CD4-positive, alpha-beta T cell treated with Interleukin-2 at 100 ng/mL for 4 hours (primary cell): ENCODE measurements around the gene CERS6.
"Not testable (repeated sequence)": the region's sequence is repeated elsewhere in the genome, so short reads cannot be mapped to it uniquely, and the experiment has no call there.

ENCODE experiments used
- DNase-seq: peaks from one replicate; pipeline ENCODE4 v3.0.0-alpha.2; 2020; ENCODE audit warnings: low spot score

The CERS6 gene

GRCh38 chr2:168468354-168468753 lies 12.3 kb downstream of the CERS6 start:
- no peak for DNase-seq

- no peak for DNase-seq
Measured at GRCh38 chr2:168469281-168469988, 13.4 kb downstream of the CERS6 start.

DNA sequence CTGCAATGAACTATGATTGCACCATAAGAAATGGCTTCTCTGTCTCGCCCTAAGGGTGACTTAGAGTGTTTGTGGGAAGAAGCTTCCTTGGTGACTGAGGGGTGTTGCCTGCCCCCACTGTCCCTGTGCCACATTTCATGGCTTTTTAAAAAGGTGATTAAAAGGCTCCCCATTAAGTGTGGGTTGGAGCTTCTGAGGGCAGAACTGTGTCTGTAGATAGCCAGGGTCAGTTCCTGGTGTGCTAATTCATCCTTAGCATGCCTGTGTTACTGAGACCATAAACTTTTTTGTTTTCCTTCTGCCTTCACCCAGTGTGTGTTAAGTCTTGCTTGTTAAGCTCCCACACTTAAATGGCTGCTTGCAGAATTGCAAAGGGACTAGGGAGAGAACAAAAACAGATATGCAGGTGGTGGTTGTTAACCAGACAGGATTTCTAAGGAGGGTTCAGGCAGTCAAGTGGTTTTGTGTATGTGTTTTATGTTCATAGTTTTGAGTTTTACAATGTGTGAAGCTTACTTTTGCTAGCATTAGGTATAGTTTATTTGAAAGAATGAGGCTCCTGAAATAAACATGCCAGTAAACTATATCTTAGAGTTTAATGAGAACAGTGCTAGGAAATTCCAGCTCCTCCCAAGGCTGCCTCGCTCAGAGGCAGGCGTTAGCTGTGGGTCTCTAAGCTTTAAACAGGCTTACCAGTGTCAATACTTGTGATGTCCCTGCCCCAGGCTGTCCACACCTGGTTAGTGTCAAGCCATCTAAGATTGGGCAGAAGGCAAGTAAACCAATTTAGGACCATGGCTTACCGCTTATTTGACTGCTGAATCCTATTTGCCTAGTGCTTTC lies 14.5 kb downstream of the CERS6 start:
- no peak for DNase-seq

DNA sequence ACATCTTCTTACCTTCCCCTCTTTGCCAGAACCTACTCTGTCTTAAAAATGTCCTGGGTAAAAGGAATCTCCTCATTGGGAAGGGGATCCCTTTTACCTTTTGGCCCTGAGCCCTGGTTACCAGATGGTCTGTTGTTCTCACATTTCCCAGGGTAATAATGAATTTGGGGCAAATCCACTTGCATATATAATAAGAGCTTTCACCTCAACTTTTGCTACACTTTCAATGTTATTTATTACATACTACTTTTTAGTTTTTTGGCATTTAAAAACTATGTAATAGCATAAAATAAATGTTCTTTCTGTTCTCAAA lies 15.0 kb downstream of the CERS6 start:
- no peak for DNase-seq

DNA sequence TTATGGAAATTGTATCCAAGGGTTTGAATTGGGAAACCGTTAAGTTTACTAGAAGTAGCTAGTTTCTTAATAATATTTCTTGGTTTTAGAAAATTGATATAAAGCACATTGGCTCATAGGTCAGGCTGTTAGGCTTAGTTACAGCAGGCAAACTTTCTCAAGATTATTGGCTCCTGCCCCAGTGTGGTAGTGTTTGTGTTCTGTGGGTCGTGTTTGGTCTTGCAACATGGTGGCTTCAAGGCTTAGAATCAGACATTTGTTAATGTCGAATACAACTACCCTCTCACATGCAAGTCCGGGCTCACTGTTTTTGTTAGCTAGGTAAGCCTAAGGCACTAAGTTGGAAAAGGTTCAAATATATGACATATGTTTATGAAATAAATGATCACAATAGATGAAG lies 19.6 kb downstream of the CERS6 start:
- DNase-seq: no peak

DNA sequence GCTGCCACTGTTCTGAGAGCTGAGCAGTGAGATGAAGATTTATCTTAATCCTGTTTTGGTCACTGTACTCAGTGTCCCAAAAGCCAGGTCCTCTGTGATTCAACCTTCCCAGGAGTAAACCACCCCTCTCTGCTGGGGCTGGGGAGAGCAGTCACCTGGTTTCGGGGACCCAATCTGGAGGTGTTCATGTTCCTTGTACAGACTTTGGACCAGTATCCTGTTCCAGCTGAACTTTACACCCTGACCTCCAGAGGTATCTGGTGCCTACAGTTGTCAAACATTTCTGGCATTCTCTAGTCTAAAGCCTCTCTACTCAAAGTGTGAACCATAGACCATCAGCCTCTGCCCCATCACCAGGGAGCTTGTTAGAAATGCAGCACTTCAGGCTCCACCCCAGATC lies 22.1 kb downstream of the CERS6 start:
- no peak for DNase-seq

DNA sequence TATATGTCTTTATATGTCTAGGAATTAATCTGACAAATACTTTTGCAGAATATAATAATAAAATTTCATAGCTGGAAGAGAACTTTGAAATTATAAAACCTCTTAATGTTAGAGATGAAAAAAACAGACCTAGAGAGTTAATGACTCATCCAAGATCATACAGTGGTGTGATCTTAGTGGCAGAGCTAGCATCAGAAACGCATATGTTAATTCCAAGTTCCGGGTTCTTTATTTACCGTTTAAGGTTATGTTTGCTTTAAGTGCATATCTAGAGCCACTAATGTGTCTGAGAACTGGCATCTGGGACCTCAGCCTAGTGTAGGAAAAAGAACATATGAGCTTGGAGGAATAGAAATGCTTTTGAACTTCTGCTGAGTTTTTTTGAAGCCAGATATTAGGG lies 24.3 kb downstream of the CERS6 start:
- DNase-seq: no peak

DNA sequence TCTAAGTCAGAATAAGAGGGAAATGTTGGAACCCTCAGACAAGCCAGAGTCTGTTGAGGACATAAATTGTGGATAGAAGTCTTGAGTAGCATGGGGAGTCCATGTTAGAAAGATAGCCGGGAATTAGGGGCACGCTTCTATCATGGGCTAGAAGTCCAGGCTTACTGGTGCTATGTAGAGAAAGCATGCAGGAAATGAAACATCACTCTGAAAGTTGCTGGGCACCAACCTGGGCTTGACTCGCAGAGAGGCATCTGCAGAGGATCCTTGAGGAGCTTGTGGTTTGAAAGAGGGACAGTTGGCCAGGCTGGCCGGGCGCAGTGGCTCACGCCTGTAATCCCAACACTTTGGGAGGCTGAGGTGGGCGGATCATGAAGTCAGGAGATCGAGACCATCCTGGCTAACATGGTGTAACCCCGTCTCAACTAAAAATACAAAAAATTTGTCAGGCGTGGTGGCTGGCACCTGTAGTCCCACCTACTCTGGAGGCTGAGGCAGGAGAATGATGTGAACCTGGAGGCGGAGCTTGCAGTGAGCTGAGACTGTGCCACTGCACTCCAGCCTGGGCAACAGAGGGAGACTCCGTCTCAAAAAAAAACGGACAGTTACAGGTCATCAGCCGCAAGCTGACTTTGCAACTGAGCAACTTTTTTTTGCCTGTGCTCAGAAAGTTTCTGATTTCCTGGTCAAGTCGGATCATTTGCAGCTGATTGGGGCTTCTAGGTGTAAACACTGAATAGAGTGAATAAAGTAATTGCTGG lies 24.9 kb downstream of the CERS6 start:
- DNase-seq: no peak

- DNase-seq: no peak
Measured at GRCh38 chr2:168482269-168482668, 26.2 kb downstream of the CERS6 start.

GRCh38 chr2:168482952-168483831 lies 27.1 kb downstream of the CERS6 start:
- DNase-seq: no peak

- no peak for DNase-seq
Measured at GRCh38 chr2:168486477-168486876, 30.4 kb downstream of the CERS6 start.

GRCh38 chr2:168490015-168490874 lies 34.2 kb downstream of the CERS6 start:
- peak; percentile 50 for DNase-seq

DNA sequence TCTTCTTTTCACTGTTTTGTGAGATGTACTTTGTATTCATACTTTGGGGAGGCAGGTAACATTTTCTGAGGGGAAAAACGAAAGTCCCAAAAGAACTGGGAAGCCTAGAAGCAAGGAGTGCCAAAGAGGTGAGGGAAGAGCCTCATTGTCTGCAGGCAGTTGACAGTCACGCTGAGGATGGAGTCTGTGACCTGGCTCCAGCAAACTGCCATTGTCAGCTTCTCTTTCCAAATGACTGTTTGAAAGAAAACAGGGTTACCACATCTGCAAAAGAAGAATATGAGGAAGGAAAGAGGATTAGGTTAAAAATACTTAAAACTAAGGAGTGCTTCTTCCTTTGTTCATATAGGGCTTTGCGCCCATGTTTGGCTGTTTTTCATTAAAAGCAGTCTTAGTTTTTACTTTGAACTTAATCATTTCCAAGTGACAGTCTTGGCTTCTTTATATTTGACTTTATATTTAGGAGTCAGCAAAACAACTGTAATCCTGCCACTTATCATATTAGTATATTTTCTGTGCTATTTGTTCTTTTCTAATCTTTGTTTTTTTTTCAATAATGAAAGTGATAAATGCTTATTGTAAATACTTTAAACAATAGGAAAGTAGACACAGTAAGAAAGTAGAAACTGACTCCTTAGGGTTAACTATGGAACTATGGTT lies 35.0 kb downstream of the CERS6 start:
- no peak for DNase-seq

GRCh38 chr2:168491728-168492127 lies 35.7 kb downstream of the CERS6 start:
- DNase-seq: not testable (repeated sequence)

GRCh38 chr2:168493219-168493618 lies 37.1 kb downstream of the CERS6 start:
- not testable (repeated sequence) for DNase-seq

GRCh38 chr2:168494190-168494711 lies 38.2 kb downstream of the CERS6 start:
- no peak for DNase-seq

GRCh38 chr2:168495524-168495923 lies 39.5 kb downstream of the CERS6 start:
- DNase-seq: no peak

DNA sequence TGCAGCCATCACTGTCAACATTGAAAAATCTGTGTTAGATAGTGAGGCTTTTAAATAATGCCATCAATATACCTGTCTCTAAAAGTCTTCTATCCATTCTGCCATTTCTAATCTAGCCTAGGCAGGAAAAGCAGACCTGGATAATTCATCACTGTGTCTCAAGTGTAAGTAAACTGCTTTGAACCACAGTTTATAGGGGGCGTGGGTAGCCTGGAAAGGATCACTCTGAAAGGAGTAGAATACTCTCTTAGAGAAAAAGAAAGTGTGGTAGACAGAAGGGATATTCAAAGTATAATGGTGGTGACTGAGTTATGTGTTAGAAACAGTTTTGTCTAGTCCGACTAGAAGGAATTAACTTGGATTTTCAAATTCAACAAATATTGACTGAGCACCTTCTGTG lies 40.8 kb downstream of the CERS6 start:
- DNase-seq: no peak

DNA sequence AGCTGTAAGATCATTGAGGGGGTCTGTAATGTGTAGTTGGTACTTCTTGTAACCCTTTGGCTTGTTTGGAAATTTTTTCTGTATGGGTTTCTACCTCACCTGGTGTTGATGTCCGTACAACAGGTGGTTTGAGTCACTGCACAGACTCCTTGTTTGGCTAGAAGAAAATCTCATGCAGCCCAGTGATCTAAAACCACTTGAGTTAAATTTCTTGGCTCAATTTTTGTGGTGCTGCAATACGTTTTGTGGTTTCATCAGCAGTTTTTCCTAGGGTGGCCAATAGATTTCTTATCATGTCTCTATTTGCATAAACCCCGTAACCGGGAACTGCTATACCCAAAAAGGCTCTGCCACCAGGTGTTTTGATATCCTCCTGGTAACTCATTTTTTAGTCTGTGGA lies 43.4 kb downstream of the CERS6 start:
- no peak for DNase-seq

DNA sequence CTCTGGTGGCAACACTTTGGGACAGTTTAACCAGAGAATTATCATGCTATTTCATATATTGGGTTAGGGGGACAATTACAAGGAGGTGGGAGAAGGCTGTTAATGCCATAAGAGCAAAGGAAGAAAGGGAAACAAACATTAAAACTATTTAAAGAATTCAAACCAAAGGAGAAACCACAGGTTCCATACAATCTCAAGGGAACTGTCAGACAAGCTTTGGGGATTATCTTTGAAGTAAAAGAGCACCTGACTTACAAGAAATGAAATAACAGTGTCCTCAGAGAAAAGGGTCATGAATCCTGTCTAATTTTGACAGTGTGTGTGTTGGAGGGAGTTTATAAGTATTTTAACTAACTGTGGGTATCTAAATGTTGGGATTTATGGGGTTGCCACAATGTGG lies 44.4 kb downstream of the CERS6 start:
- DNase-seq: no peak
